A673 (cell line): ENCODE data around the gene VPS4A. TPM values are rescaled to one million over a fixed set of nuclear protein-coding genes. Genes with fewer than 3 reads are reported as not detected.
"Not testable (repeated sequence)": the region's sequence is repeated elsewhere in the genome, so short reads cannot be mapped to it uniquely, and the experiment has no call there.

Source experiments
- BruUV-seq: library from RNA; stranded (reverse); fragments of 400-500 nt; replicated peaks from 2 replicates; lab custom pipeline; 2021; lab: Mats Ljungman, UMichigan
- CTCF ChIA-PET: fragments of 300-600 bp; sonication (Branson Sonifier 250); formaldehyde crosslinking; loops from one replicate; lab custom pipeline; 2022; ENCODE audit warnings: antibody characterized with exemption; lab: Charles Lee
- POLR2A ChIA-PET: fragments of 300-600 bp; sonication (Branson Sonifier 250); formaldehyde crosslinking; loops from one replicate; lab custom pipeline; 2022; ENCODE audit warnings: antibody characterized with exemption; ENCODE audit not compliant: low non-redundant PET; lab: Charles Lee
- DNase-seq: peaks from one replicate; pipeline ENCODE4 v3.0.0-alpha.2; 2015; ENCODE audit warnings: low spot score
- H3K27ac ChIP-seq: fragments of 200-600 bp; sonication (generic); 2 replicates; pipeline ENCODE4 v1.5.1; 2016; ENCODE audit warnings: mixed run types, low read depth, mild to moderate bottlenecking, mixed read lengths, antibody characterized with exemption, low read length; ENCODE audit not compliant: poor library complexity, severe bottlenecking
- H3K27me3 ChIP-seq: fragments of 200-600 bp; sonication (generic); replicated peaks from 2 replicates; pipeline ENCODE4 v1.6.1; 2017; ENCODE audit warnings: mixed run types, low read depth, mild to moderate bottlenecking, mixed read lengths, antibody characterized with exemption, low read length; ENCODE audit not compliant: insufficient read depth, poor library complexity
- H3K36me3 ChIP-seq: fragments of 200-600 bp; sonication (generic); 2 replicates; pipeline ENCODE4 v1.6.1; 2016; ENCODE audit warnings: mixed run types, mild to moderate bottlenecking, mixed read lengths, antibody characterized with exemption, low read length; ENCODE audit not compliant: insufficient read depth, poor library complexity, severe bottlenecking
- H3K4me1 ChIP-seq: fragments of 200-600 bp; sonication (generic); 2 replicates; pipeline ENCODE4 v1.6.1; 2017; ENCODE audit warnings: mixed run types, mild to moderate bottlenecking, mixed read lengths, antibody characterized with exemption, low read length; ENCODE audit not compliant: insufficient read depth, poor library complexity, severe bottlenecking
- H3K4me3 ChIP-seq: fragments of 200-600 bp; sonication (generic); 2 replicates; pipeline ENCODE4 v1.5.1; 2016; ENCODE audit warnings: low read depth, mixed run types, mild to moderate bottlenecking, mixed read lengths, low read length; ENCODE audit not compliant: poor library complexity, severe bottlenecking
- H3K9me3 ChIP-seq: fragments of 200-600 bp; sonication (generic); 2 replicates; pipeline ENCODE4 v1.6.1; 2016; ENCODE audit warnings: mixed run types, low read depth, mild to moderate bottlenecking, mixed read lengths, antibody characterized with exemption, low read length; ENCODE audit not compliant: poor library complexity, severe bottlenecking
- CTCF ChIP-seq: fragments of 300-800, 200-600 bp; sonication (generic); conservative IDR thresholded peaks from 2 replicates; pipeline ENCODE4 v1.5.1; 2017; ENCODE audit warnings: low read depth, mild to moderate bottlenecking, antibody characterized with exemption, low read length, moderate library complexity, mixed read lengths
- EZH2 ChIP-seq: fragments of 200-600 bp; sonication (generic); IDR thresholded peaks from 2 replicates; pipeline ENCODE4 v1.6.1; 2017; ENCODE audit warnings: borderline replicate concordance, low read depth, mild to moderate bottlenecking, mixed read lengths, antibody characterized with exemption, low read length; ENCODE audit not compliant: poor library complexity, severe bottlenecking
- intact Hi-C: fragments of 100-400 bp; cut with micrococcal nuclease; formaldehyde crosslinking; loops from one replicate; pipeline ENCODE4 v1.10.0; 2022; ENCODE audit not compliant: unreplicated experiment
- total RNA-seq: library from RNA; stranded (reverse); gene quantifications from 2 replicates; pipeline ENCODE4 v1.2.3, GENCODE V29; 2021

The VPS4A gene
- total RNA-seq, 1 experiment from 2014 or later, result 50.4 TPM

GRCh38 chr16:69293401-69293800, 17.7 kb upstream of the VPS4A start:
- ChIA-PET CTCF (no interaction called here), POLR2A (no interaction called here)
- no peak for DNase-seq
- no peaks in the 10 kb centered on the region for H3K4me1 ChIP-seq
- no peak overlapping the region for H3K4me3 ChIP-seq
- no peaks in the 10 kb centered on the region for H3K27me3 ChIP-seq
- H3K36me3 ChIP-seq, result no peaks in the 10 kb centered on the region
- TF ChIP-seq EZH2, result no peak
- TF ChIP-seq CTCF, result no peak
- peak overlapping the region; percentile 32 for H3K27ac ChIP-seq
- BruUV-seq, result no TSS peak
- H3K9me3 ChIP-seq, result no peaks in the 10 kb centered on the region
- intact Hi-C loops, result no loop called here

- BruUV-seq, result no TSS peak
- intact Hi-C loops, result no loop called here
- DNase-seq, result no peak
- POLR2A ChIA-PET, result no interaction called here
- TF ChIP-seq CTCF (no peak), EZH2 (no peak)
- Histone ChIP-seq H3K27me3 (no peaks in the 10 kb centered on the region), H3K9me3 (no peaks in the 10 kb centered on the region), H3K4me1 (no peaks in the 10 kb centered on the region), H3K4me3 (no peak overlapping the region), H3K27ac (no peak overlapping the region), H3K36me3 (no peaks in the 10 kb centered on the region)
- CTCF ChIA-PET, result no interaction called here
These were observed 17.1 kb upstream of the VPS4A start for GRCh38 chr16:69294051-69294450.

GRCh38 chr16:69296771-69297170, 14.4 kb upstream of the VPS4A start:
- intact Hi-C loops, H3K27ac ChIP-seq, BruUV-seq, H3K4me1 ChIP-seq, H3K27me3 ChIP-seq, DNase-seq, POLR2A ChIA-PET, H3K9me3 ChIP-seq, H3K4me3 ChIP-seq, CTCF ChIA-PET: not testable (repeated sequence)
- peaks cover 20% of the 10 kb centered on the region for H3K36me3 ChIP-seq

GRCh38 chr16:69298261-69298660, 12.9 kb upstream of the VPS4A start:
- TF ChIP-seq EZH2, result no peak
- TF ChIP-seq CTCF, result no peak
- POLR2A ChIA-PET, result no interaction called here
- intact Hi-C loops, result no loop called here
- peak overlapping the region; percentile 16 for H3K27ac ChIP-seq
- CTCF ChIA-PET, result no interaction called here
- no peak overlapping the region for H3K4me3 ChIP-seq
- no TSS peak for BruUV-seq
- H3K4me1 ChIP-seq, result no peaks in the 10 kb centered on the region
- H3K27me3 ChIP-seq, result no peaks in the 10 kb centered on the region
- no peak for DNase-seq
- H3K9me3 ChIP-seq, result no peaks in the 10 kb centered on the region
- H3K36me3 ChIP-seq, result peaks cover 20% of the 10 kb centered on the region
